ENCODE measurements around the gene GPC5.
A peak's percentile ranks its signal among the peaks of the same experiment; 100 is the strongest.

GPC5 gene

DNA sequence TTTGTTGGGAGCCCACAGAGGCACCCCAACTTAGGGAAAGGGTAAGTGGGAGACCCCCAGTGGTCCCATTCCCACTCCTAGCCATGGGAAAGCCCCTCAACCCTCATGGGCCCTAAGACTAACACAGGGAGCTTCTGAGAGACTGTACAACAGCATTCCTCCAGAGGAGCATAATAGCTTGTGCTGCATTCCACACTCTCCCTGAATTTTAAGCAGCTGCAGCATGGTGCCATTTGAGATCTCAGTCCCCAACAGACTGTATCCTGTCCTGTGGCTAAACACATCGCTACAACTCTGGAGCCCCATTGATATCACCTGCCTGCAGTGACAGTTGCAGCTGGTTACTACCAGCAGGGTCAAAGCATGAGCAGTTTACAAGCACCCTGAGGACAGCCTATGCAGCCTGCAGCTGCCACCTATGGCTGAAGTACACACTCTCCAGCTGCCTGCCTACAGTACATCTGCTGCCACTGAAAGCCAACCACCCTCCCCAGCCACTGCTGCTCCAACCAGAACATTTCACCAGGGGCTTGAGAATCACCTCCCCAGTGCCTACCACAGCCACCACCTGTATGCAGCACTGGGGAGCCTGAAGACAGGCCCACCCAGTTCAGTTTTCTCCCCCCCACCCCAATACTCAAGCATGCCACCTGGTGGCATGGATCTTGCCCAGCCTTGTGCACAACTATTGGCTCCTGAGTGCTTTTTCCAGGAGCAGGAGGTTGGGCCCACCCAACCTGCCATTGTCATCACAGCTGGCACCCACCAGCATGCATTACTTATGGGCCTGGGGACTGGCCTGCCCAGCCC lies 557.3 kb downstream of the GPC5 start:
- no peak for DNase-seq

- DNase-seq, result no peak
Measured at GRCh38 chr13:91960947-91961346, 562.5 kb downstream of the GPC5 start.

- no peak for DNase-seq
Measured at GRCh38 chr13:91962946-91963345, 564.5 kb downstream of the GPC5 start.

GRCh38 chr13:91965511-91965910 lies 567.1 kb downstream of the GPC5 start:
- DNase-seq, result no peak

GRCh38 chr13:91978571-91978970 lies 580.1 kb downstream of the GPC5 start:
- DNase-seq, result no peak

DNA sequence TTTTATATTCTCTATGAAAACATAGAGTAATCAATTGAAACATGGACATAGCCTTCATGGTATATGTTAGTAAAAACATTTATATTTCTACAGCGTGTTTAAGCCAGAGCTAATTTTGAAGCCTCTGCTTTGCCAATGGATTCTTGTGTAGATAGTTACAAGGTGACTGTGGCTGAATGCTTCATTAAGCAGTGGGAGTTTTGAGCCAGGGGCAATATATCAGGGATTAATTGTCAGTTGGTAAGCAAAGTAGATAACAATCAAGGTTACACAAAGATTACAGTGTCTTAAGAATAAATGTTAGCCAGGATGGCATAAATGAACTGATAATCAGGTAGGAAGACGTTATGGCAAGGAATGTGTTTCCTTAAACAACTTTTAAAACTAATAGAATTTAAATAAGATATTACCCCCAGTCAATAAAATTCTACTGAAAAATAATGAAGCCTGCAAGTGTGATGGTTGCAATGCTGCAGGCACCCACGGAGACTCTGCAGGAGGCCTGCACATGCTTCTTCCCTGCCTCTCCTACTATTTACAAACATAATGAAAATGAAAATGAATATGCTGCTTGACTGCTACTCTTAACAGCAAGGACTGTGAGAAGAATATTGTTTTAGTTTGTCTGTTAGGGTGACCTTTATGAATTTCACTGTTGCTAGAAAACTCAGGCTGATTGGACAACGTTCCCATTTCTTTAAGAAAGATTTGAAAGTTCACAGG lies 588.5 kb downstream of the GPC5 start:
- DNase-seq, result no peak

GRCh38 chr13:91988331-91988730 lies 589.9 kb downstream of the GPC5 start:
- DNase-seq, result no peak

- DNase-seq, result no peak
Measured at GRCh38 chr13:92012787-92013186, 614.4 kb downstream of the GPC5 start.

DNA sequence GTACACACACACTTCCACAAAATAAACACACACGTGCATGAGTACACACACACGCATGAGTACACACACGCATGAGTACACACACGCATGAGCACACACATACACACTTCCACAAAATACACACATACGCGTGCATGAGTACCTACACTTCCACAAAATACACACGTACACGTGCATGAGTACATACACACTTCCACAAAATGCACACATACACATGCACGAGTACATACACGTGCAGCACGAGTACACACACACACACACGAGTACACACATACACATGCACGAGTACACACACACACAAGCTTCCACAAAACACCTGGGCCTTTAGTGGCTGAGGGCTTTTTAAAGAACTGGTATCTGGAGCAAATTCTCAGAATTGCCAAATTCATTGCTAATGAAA lies 619.3 kb downstream of the GPC5 start:
- no peak for DNase-seq

DNA sequence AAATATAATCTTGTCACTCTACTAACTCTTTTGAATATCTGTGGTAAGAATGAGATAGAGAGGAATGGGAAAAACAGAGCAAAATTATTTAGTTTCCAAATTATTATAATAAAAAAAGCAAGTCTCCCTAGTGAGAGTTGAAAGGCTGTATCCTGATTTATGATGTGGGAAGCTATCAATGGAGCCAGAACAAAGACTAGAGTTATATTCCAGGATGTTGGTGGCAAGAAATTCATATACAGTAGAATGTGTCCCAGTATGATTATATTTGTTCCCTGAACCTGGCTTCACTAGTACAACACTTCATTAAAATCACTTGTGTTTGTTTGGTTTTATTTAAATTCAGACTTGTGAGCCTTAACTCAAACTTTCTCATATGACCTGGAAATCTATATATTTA lies 630.3 kb downstream of the GPC5 start:
- DNase-seq, result no peak

- DNase-seq, result no peak
Measured at GRCh38 chr13:92029641-92030040, 631.2 kb downstream of the GPC5 start.

GRCh38 chr13:92038905-92039304 lies 640.5 kb downstream of the GPC5 start:
- DNase-seq, result no peak

DNA sequence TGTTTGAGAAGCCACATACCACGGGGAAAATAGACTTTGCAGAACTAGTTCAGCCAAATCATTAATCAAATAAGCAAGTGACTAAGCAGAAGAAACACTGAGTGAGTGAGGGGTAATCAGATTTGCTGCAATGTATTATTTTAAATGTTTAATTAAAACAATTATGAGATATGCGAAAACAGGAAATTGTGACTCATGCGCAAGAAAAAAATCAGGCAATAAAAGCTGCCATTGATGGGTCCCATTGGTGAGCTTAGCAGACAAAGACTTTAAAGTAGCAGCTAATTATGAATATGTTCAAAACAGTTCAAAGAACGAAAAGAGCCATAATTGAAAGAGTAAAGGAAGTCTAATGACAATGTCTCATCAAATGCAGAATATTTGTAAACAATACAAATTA lies 644.1 kb downstream of the GPC5 start:
- no peak for DNase-seq

GRCh38 chr13:92044351-92044750 lies 645.9 kb downstream of the GPC5 start:
- no peak for DNase-seq

- DNase-seq, result no peak
Measured at GRCh38 chr13:92054389-92054788, 656.0 kb downstream of the GPC5 start.

GRCh38 chr13:92074658-92075057 lies 676.2 kb downstream of the GPC5 start:
- peak in 5 of 56 donors; percentile 0 to 3 (median 1) for DNase-seq

DNA sequence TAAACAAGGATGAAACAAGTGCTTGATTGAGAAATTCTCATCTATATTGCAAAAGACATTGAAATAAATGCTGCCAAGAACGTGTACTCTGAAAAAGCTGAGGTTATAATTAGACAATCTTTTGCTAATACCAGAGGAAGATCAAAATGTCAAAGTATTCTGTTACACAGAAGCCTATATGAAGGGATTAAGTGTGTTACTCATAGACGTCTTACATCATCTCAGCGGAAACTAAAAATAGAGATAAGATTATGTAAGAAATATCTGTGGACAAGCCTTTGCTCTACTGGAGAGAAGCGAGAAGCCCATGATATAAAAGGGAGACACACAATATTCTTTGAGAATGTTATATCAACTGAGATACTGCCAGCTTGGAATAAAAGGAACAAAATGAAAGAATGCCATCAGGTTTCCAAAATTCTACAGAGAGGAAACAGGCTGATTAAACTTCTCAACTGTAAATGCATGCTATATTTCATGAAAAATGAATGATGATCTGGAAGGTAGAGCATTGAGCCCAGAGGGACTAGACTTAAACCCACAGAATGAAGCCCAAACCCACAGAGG lies 699.0 kb downstream of the GPC5 start:
- DNase-seq, result no peak

DNA sequence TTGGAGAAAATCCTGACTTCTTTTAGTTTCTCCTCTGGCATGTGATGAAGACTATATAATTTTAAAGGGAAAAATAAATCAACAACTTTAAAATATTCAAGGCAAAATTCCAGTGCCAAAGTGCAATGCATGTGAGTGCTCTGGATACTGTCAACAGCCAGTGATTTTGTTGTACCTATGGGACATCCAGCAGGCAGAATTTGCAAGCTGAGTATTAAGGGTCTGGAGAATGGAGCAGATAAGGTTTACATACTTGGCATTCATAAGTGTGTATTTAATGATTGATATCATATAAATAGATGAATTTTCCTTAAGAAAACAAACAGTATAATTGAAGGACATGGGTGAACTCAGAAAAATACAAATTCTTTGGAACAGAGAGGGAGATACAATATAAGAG lies 703.4 kb downstream of the GPC5 start:
- no peak for DNase-seq

- DNase-seq, result no peak
Measured at GRCh38 chr13:92103689-92104153, 705.3 kb downstream of the GPC5 start.

GRCh38 chr13:92122186-92122853 lies 723.9 kb downstream of the GPC5 start:
- no peak for DNase-seq

DNA sequence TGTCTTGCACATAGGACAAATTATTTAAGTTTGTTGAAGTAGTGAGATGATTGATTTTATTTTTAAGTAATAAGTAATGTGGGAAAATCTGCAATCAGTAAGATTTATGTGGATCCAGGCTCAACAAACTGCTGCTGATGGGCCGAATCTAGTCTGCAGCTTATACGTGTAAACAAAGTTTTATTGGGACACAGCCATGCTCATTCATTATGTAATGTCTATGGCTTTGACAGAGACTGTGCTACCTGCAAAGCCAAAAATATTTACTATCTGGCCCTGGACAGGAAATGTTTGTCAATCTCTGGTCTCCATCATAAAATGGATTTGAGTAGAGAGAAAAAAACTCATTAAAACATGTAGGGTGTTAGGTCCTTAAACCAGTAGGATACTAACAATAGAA lies 728.0 kb downstream of the GPC5 start:
- no peak for DNase-seq

DNA sequence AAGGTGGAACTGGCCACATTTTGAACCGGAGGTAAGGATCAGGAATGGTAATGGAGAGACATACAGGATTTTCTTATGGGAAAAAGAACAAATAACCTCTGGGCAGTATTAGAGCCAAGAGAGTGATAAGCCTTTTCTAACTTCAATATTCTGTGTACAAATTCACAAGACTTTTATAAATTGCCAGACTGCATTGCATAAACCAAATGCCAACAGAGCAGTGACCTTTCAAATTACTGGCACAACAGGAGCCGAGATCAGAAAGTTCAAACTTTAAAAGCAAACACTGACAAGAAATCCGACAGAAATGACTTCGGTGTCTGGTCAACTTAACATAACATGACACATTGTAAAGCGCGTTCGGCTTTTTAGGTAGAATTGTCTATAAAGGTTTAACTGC lies 737.1 kb downstream of the GPC5 start:
- no peak for DNase-seq

All from nucleus accumbens (tissue), 56 donors.